Measurements from ENCODE around the gene NAV1.

DNA sequence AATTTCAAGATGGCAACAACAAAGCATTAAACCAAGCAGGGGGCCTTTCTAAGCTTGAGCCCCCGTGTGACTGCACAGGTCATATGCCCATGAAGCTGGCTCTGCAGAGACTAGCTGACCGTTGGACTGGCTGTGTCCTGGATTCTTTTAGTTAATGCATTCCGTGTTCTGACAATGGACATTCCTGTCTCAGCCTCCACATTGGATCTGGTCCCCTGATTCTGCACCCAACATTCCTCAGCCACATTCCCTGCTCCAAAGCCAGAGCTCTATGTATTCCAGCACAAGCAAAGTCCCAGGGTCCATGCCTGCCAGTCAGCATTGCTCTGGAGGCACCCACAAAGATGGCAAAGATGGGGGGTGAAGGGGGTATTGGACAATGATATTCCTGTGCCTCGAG is 5.1 kb upstream of the NAV1 start:
- no peak for TF ChIP-seq CTCF (IDR thresholded peaks at IDR 0.05)
- no peak for TF ChIP-seq POLR2A (IDR thresholded peaks at IDR 0.05)
- TF ChIP-seq POLR2AphosphoS5 (IDR thresholded peaks at IDR 0.05), result no peak
